NOMO-1 treated with DMSO at 0.1 percent for 48 hours (cell line): ENCODE measurements around the gene RGL1.

Experiments
- DNase-seq: peaks from one replicate; lab custom pipeline; 2025; ENCODE audit not compliant: unreplicated experiment; lab: John Stamatoyannopoulos, UW

Gene RGL1

GRCh38 chr1:183821309-183821888 lies 16.5 kb downstream of the RGL1 start:
- DNase-seq: no peak

GRCh38 chr1:183821889-183822611 lies 17.1 kb downstream of the RGL1 start:
- no peak for DNase-seq

DNA sequence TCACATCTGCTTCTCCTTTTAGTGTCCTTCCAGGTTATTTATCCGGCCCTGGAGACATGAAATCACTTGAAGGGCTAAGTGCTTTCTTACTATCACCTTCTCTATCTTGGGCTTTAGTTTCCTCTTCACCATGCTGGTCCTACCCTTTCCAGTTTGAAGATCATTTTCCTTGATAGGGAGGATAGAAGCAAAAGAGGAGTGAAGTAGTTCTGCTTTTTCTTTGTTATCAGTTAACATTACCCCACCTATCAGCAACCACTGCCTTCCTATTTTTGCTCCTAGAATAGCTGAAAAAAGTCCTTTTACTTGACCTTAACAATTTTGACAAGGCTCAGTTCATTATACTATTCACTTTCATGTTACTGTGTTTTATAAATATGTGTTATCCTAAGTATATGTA lies 19.4 kb downstream of the RGL1 start:
- peak; percentile 42 for DNase-seq

DNA sequence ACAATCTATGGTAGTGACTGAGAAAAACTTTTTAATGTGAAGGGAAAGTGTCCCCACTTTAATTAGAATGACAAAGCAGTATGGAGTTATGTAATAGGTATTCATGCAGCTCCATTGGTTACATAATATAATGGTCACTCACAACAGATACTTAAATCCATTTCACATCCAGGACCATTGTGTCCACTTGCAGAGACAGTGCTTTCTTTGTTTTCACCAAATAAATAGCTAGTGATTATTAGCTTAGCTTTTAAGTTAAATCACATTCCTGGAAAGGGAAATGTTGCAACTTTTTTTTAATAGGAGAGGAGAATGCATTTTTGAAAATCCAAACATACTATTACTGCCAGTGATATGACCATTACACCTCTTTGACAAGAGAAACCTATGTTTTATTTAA lies 22.9 kb downstream of the RGL1 start:
- DNase-seq: peak; percentile 33

DNA sequence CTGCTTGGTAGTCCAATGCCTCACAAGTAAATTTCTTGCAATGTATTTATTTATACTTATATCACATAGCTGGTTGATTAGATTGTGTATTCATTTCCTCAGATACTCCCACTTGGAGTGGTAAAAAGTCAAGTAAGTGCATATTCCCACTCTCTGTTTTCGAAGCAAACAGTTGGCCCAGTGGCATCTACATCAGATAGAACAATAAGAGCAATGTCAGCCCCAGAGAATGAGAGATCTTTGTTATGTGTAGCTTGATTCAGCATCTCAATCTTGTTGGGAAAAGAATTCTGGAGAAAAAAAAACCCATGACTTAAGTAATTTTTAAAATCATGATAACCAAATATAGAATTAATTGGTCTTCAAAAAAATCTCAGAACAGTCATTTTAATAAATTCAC lies 25.5 kb downstream of the RGL1 start:
- DNase-seq: no peak

- no peak for DNase-seq
These were observed 26.4 kb downstream of the RGL1 start for GRCh38 chr1:183831311-183831710.

- peak; percentile 84 for DNase-seq
These were observed 27.5 kb downstream of the RGL1 start for GRCh38 chr1:183832459-183832858.

GRCh38 chr1:183834568-183834967 lies 29.6 kb downstream of the RGL1 start:
- DNase-seq: no peak

DNA sequence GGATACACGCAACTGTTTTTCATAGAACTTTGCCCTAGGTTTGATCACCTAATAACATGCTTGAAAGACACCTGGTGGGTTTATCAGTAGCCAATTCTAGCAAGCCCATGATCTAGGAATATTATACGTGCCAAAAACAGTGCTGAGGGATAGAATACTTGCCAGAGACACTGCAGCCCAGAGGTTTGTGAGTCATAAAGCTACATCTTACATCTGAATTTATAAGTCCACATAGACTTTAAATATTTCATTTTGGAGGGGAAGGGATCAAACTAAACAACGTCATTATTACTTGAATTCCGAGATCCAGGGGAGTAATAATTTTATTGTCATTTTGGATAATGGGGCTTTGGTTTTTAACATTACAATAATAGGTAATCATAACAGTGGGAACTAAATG lies 31.7 kb downstream of the RGL1 start:
- DNase-seq: no peak

- no peak for DNase-seq
These were observed 32.1 kb downstream of the RGL1 start for GRCh38 chr1:183837062-183837461.

GRCh38 chr1:183838221-183838620 lies 33.3 kb downstream of the RGL1 start:
- DNase-seq: no peak

DNA sequence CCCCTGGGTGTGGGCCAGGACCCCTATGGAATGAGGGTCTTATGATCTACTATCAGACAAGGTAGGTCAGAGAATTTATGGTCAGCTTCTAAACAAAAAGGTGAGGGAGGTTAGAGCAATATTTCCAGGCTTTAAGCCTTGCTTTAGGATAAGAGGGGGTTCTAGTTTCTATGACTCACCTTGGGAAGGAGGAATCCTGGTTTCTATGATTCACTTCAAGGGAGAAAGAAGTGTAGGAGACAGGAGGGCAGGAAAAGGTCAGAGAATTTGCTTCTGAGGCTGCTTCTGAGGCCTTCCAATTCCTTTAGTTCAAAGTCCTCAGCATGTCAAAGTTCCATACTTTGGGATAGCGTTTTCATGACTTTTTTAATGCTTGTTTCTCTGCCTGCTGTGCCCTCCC lies 35.2 kb downstream of the RGL1 start:
- no peak for DNase-seq

DNA sequence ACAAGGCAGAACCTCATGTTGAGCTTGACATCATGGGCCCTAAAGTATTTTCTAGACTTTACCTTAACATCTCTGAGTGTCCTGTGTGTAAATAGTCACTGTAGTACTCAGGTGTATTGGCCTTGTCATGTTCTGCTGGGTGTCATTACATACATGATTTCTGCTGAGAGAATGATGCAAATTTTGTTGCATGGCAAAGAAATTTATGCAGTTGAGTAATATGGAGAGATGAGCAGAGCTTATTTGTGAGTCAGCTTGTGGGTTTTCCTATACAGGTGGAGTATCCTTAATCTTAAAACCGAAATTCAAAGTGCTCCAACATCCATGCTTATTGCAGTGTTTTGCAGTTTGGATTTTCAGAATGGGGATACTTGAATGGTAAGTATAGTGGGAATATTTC lies 36.6 kb downstream of the RGL1 start:
- DNase-seq: no peak

DNA sequence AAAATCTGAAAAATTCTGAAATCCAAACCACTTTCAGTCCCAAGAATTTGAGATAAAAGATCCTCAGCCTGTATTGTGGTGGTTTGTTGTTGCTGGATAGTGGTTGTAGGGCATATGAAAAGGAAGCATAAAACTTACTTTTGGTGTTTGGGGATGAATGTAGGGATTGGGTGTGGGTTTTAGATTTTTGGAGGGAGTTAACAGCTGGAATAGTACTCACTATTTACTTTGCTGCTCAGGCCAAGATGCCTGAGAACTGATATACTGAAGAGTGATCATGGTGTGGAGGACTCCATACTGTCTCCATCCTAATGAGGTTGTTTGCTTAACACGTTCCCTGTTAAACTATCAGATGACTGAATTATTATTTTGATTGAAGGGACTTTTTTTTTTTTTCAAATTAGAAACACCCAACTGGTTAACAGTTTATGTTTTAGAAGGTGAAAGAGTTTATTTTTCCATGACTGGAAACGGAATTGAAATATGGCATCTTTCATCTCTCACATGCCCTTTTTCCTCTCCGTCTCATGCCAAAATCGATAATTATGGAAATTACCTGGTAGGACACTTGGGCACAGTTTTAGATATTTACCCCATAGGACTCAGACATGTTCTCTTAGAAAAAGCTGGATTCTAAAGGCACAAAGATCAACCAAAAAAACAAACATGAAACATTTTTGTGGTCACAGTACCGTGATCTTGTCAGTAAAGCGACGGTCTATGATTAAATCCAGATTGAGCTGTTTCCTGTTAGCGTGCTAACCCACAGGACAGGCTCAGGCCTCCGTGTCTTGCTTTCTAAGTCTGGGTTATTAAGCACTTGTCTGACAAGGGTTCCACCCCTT lies 37.3 kb downstream of the RGL1 start:
- DNase-seq: peak; percentile 62

DNA sequence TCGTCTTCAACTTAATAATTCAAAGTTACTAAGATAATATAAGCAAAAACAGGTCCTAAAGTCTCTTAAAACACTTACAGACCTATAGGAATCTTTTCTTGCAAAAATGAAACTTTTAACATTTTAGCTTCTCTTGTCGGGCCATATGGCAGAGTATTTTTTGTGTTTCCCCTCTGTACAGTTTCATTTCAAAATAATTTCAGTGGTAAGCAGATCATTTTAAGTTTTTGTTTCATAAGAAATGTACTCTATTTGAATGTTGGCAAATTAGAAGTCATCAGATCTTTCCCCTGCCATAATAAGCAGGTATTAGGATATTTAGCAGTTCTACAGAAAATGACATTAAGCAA lies 37.9 kb downstream of the RGL1 start:
- no peak for DNase-seq

DNA sequence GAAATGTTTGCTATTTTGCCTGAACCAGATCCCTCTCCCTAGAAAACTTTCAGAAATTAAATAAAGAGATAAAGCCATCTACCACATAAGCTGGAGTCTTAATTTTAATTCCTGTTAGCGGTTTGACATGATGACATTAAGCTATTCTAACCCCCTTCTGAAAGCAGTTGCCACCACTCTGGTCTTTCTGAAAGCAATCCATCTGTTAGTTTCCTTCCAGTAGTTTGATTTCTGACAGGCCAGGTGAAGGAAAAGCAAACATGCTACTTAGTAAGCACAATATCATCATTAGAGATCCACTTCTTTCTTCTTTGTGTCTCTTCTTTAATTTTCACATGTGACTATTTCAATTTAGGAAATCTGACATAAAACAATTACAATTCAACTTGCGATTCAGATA lies 39.9 kb downstream of the RGL1 start:
- DNase-seq: no peak

DNA sequence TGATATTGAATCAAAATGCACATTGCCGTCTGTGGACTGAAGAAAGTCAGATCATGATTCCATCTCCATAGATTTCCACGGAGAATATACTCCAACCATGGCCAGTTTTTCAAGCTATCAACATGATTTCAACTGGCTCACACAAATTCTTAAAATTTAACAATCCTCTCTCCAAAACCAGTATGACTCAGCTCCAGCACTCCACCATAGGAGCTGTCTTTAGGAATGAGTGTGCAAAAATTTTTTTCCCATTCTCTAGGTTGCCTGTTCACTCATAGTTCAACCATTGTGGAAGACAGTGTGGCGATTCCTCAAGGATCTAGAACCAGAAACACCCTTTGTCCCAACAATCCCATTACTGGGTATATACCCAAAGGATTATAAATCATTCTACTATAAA lies 40.8 kb downstream of the RGL1 start:
- no peak for DNase-seq

GRCh38 chr1:183847641-183848040 lies 42.7 kb downstream of the RGL1 start:
- no peak for DNase-seq

GRCh38 chr1:183850852-183851251 lies 45.9 kb downstream of the RGL1 start:
- DNase-seq: no peak

DNA sequence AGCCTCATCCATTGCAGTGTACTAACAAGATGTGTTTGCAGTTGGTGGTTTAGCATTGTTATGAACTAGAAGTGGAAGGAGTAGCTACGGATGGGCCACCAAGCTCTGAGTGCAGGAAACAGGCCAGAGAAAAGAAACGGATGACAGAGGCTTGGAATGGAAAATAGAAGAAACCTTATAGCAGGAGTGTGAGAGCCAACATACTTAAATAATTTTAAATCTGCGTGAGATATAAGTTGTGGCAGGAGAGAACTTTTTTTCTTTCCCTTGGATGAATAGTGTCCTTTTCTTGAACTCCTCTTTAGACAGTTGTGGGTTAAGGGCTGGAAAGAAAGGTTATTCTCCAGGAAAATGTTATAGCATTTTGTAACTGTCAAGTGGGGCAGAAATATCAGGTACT lies 54.2 kb downstream of the RGL1 start:
- DNase-seq: no peak

DNA sequence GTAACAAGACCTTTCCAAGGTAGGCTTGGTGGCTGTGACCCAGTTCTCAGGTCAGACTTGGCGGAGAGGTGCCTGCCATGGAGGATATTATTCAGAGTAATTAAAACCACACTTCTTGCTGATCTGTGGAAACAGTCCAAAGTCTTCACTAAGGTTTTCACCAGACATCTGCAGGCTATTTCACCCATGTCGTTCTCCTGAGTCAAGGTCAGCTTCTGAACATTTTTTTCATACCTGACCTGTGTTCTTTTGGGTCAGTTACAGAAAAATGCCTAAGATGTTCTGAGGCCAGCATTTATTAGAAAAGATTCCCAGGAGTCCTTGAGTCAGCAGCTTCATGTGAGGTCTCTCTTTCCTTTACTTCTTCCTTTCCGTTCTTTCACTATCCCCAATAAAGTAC lies 54.9 kb downstream of the RGL1 start:
- no peak for DNase-seq

GRCh38 chr1:183862967-183863366 lies 58.0 kb downstream of the RGL1 start:
- DNase-seq: no peak
